ENCODE data around the gene PCDHA12.

- TF ChIP-seq, protein P1, sequence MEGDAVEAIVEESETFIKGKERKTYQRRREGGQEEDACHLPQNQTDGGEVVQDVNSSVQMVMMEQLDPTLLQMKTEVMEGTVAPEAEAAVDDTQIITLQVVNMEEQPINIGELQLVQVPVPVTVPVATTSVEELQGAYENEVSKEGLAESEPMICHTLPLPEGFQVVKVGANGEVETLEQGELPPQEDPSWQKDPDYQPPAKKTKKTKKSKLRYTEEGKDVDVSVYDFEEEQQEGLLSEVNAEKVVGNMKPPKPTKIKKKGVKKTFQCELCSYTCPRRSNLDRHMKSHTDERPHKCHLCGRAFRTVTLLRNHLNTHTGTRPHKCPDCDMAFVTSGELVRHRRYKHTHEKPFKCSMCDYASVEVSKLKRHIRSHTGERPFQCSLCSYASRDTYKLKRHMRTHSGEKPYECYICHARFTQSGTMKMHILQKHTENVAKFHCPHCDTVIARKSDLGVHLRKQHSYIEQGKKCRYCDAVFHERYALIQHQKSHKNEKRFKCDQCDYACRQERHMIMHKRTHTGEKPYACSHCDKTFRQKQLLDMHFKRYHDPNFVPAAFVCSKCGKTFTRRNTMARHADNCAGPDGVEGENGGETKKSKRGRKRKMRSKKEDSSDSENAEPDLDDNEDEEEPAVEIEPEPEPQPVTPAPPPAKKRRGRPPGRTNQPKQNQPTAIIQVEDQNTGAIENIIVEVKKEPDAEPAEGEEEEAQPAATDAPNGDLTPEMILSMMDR (IDR thresholded peaks at IDR 0.05) = no peak
- TF ChIP-seq POLR2A (IDR thresholded peaks at IDR 0.05) (no peak), POLR2AphosphoS5 (IDR thresholded peaks at IDR 0.05) (no peak)
These were observed at the start of gene PCDHA12 for GRCh38 chr5:140875085-140876065.

Data from prostate gland (tissue), 2 donors.